ENCODE measurements around the gene PCDH9. TPM values are rescaled to one million over a fixed set of nuclear protein-coding genes. Genes with fewer than 3 reads are reported as not detected.

The PCDH9 gene
- polyA plus RNA-seq, 1 of the 3 experiments (the other 2 are of a cell fraction) = 1.3 TPM

GRCh38 chr13:66948910-66949309 lies 281.2 kb downstream of the PCDH9 start:
- TF ChIP-seq FOSL2 (IDR thresholded peaks at IDR 0.05; ENCODE audit: borderline replicate concordance, low read depth) (no peak), TCF12 (IDR thresholded peaks at IDR 0.05) (no peak), MXI1 (IDR thresholded peaks at IDR 0.05; ENCODE audit: low read depth, low read length) (no peak), EZH2phosphoT487 (IDR thresholded peaks at IDR 0.05; ENCODE audit: borderline replicate concordance, low read depth) (no peak), FOXM1 (IDR thresholded peaks at IDR 0.05; ENCODE audit: low read depth) (no peak), SMC3 (IDR thresholded peaks at IDR 0.05; ENCODE audit: low read depth, low read length) (no peak), IRF3 (IDR thresholded peaks at IDR 0.05; ENCODE audit: low read depth, low read length) (no peak), RCOR1 (IDR thresholded peaks at IDR 0.05; ENCODE audit: low read length) (no peak), USF2 (IDR thresholded peaks at IDR 0.05; ENCODE audit: borderline replicate concordance, low read depth, low read length) (no peak), TAF1 (IDR thresholded peaks at IDR 0.05; ENCODE audit: borderline replicate concordance, low read depth, low read length) (no peak), TEAD4 (IDR thresholded peaks at IDR 0.05; ENCODE audit: borderline replicate concordance, insufficient read depth) (no peak), POLR2AphosphoS5 (IDR thresholded peaks at IDR 0.05; ENCODE audit: low read depth, low read length) (no peak), JUND (IDR thresholded peaks at IDR 0.05) (no peak), GATA2 (CRISPR knock-in tag; IDR thresholded peaks at IDR 0.05) (no peak), RAD21 (IDR thresholded peaks at IDR 0.05; ENCODE audit: low read length) (no peak), RXRA (IDR thresholded peaks at IDR 0.05; ENCODE audit: borderline replicate concordance, low read depth) (no peak)
- no peaks in the 10 kb centered on the region for H4K20me1 ChIP-seq (ENCODE audit: insufficient read depth)
- H3K4me2 ChIP-seq = no peak overlapping the region
- H3K9ac ChIP-seq = no peak overlapping the region
- H3F3A ChIP-seq (replicated peaks; ENCODE audit: insufficient read depth) = no peaks in the 10 kb centered on the region
- 94% methylated on average over 6 of the region's 6 CpGs for WGBS (ENCODE audit: low lambda C conversion rate)
- H3K27ac ChIP-seq (ENCODE audit: low read depth in 2 of 2, low read length in 1 of 2) = no peak overlapping the region
- H2AFZ ChIP-seq (ENCODE audit: low read depth) = no peak overlapping the region
- no peaks in the 10 kb centered on the region for H3K36me3 ChIP-seq (replicated peaks in 1 of 2; ENCODE audit: control insufficient read depth in 1 of 2, insufficient read depth in 2 of 2, low read length in 1 of 2)
- no peak overlapping the region for H3K4me3 ChIP-seq (ENCODE audit: low read depth in 2 of 2, low read length in 1 of 2)
- no peak for DNase-seq
- no peaks in the 10 kb centered on the region for H3K9me3 ChIP-seq
- ChIA-PET CTCF (no interaction called here), POLR2A (no interaction called here)
- H3K79me2 ChIP-seq (ENCODE audit: insufficient read depth) = no peaks in the 10 kb centered on the region
- peaks cover 0 to 5% of the 10 kb centered on the region in 2 experiments; a peak in 1 of 4 replicates for H3K4me1 ChIP-seq (ENCODE audit: control insufficient read depth in 1 of 2, insufficient read depth in 2 of 2, low read depth in 1 of 2, low read length in 1 of 2)
- H3K9me2 ChIP-seq = no peaks in the 10 kb centered on the region
- no peaks in the 10 kb centered on the region for H3K27me3 ChIP-seq (ENCODE audit: insufficient read depth)

GRCh38 chr13:66943530-66943929 lies 286.6 kb downstream of the PCDH9 start:
- Histone ChIP-seq H3K9me2 (peaks cover 3% of the 10 kb centered on the region; the same call in 1 of the 2 replicates), H3K9me3 (no peaks in the 10 kb centered on the region), H3K36me3 (replicated peaks in 1 of 2; ENCODE audit: control insufficient read depth in 1 of 2, insufficient read depth in 2 of 2, low read length in 1 of 2) (peaks cover 0 to 4% of the 10 kb centered on the region in 2 experiments), H3K4me3 (ENCODE audit: low read depth in 2 of 2, low read length in 1 of 2) (no peak overlapping the region), H3K9ac (no peak overlapping the region), H3F3A (replicated peaks; ENCODE audit: insufficient read depth) (no peaks in the 10 kb centered on the region), H3K4me1 (ENCODE audit: control insufficient read depth in 1 of 2, insufficient read depth in 2 of 2, low read depth in 1 of 2, low read length in 1 of 2) (no peaks in the 10 kb centered on the region), H2AFZ (ENCODE audit: low read depth) (no peak overlapping the region), H3K27me3 (ENCODE audit: insufficient read depth) (no peaks in the 10 kb centered on the region), H3K4me2 (no peak overlapping the region), H3K27ac (ENCODE audit: low read depth in 2 of 2, low read length in 1 of 2) (no peak overlapping the region), H3K79me2 (ENCODE audit: insufficient read depth) (no peaks in the 10 kb centered on the region), H4K20me1 (ENCODE audit: insufficient read depth) (no peaks in the 10 kb centered on the region)
- POLR2A ChIA-PET = no interaction called here
- TF ChIP-seq RAD21 (IDR thresholded peaks at IDR 0.05; ENCODE audit: low read length) (no peak), TEAD4 (IDR thresholded peaks at IDR 0.05; ENCODE audit: borderline replicate concordance, insufficient read depth) (no peak), MXI1 (IDR thresholded peaks at IDR 0.05; ENCODE audit: low read depth, low read length) (no peak), MAX (IDR thresholded peaks at IDR 0.05; ENCODE audit: low read depth) (no peak), YY1 (IDR thresholded peaks at IDR 0.05; ENCODE audit: low read depth) (no peak), USF2 (IDR thresholded peaks at IDR 0.05; ENCODE audit: borderline replicate concordance, low read depth, low read length) (no peak), ELF1 (IDR thresholded peaks at IDR 0.05) (no peak)
- no peak for DNase-seq
- CTCF ChIA-PET = no interaction called here
- WGBS (ENCODE audit: low lambda C conversion rate) = 95% methylated on average over 3 of the region's 3 CpGs

Data from SK-N-SH (cell line).